ENCODE results near the gene UBAP1L. TPM values are rescaled to one million over a fixed set of nuclear protein-coding genes. Genes with fewer than 3 reads are reported as not detected.

UBAP1L gene
- 10.7 to 11.6 TPM (median 10.9 TPM) in 3 replicates for total RNA-seq

DNA sequence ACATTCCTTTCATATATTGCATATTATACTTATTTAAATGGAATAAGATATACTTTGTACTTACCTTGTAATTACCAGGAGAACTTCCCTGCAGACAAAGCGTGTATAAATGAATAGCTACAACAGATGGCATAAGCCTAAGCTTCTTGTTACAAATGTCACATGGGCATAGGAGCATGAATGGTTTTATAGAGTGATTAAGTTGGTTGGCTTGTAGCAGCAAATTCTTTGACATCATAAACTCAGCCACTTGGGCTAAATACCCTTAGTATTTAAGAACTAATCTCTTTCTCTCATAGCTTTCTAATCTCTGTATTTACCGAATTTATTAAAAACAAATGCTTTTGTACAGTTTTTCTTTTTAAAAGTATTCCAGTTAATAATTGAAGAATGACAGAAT, at the start of gene UBAP1L:
Gene UBAP1L (minus strand): TSS at position 115 of the 400 bp plus-strand sequence. CDS start 8,985 bp downstream, outside the sequence.
- DNase-seq (ENCODE audit: low spot score in 2 of 2, unreplicated experiment in 2 of 2) = no peak
- TF ChIP-seq, protein P1, sequence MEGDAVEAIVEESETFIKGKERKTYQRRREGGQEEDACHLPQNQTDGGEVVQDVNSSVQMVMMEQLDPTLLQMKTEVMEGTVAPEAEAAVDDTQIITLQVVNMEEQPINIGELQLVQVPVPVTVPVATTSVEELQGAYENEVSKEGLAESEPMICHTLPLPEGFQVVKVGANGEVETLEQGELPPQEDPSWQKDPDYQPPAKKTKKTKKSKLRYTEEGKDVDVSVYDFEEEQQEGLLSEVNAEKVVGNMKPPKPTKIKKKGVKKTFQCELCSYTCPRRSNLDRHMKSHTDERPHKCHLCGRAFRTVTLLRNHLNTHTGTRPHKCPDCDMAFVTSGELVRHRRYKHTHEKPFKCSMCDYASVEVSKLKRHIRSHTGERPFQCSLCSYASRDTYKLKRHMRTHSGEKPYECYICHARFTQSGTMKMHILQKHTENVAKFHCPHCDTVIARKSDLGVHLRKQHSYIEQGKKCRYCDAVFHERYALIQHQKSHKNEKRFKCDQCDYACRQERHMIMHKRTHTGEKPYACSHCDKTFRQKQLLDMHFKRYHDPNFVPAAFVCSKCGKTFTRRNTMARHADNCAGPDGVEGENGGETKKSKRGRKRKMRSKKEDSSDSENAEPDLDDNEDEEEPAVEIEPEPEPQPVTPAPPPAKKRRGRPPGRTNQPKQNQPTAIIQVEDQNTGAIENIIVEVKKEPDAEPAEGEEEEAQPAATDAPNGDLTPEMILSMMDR (IDR thresholded peaks at IDR 0.05; ENCODE audit: unreplicated experiment) = no peak
- peaks cover 6% of the 10 kb centered on the region for H3K4me1 Mint-ChIP-seq
- no peaks in the 10 kb centered on the region for H3K9me3 Mint-ChIP-seq
- no peaks in the 10 kb centered on the region for H3K27me3 Mint-ChIP-seq (ENCODE audit: low read depth)
- peaks cover 43% of the 10 kb centered on the region for H3K36me3 Mint-ChIP-seq
- H3K27ac Mint-ChIP-seq = no peak within 1 kb of the TSS
- no peak within 1 kb of the TSS for H3K4me3 Mint-ChIP-seq

DNA sequence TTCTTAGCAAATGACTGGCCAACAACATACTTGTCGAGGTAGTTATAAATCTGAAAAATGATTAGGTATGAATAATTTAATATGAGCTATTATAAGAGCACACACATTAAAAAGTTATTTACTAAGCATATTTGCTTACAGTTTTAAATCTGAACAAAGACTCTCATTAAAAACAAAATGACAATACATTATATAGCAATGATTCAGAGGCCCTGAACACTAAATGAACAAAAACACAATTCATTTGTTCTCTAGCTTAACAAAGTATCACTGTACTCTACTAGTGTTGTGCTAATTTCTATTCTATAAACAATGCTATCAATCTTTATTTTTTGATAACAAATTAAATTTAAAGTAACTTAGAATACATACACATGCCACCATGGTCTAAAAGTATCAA, 49.1 kb upstream of the UBAP1L start:
- peaks cover 4% of the 10 kb centered on the region for H3K36me3 Mint-ChIP-seq
- no peak overlapping the region for H3K4me3 Mint-ChIP-seq
- TF ChIP-seq, protein P1 (IDR thresholded peaks at IDR 0.05; ENCODE audit: unreplicated experiment) = no peak
- no peaks in the 10 kb centered on the region for H3K27me3 Mint-ChIP-seq (ENCODE audit: low read depth)
- no peak overlapping the region for H3K27ac Mint-ChIP-seq
- no peaks in the 10 kb centered on the region for H3K9me3 Mint-ChIP-seq
- H3K4me1 Mint-ChIP-seq = no peaks in the 10 kb centered on the region
- no peak for DNase-seq (ENCODE audit: low spot score in 2 of 2, unreplicated experiment in 2 of 2)

GRCh38 chr15:65163041-65163440, 48.0 kb upstream of the UBAP1L start:
- H3K9me3 Mint-ChIP-seq = no peaks in the 10 kb centered on the region
- no peak overlapping the region for H3K4me3 Mint-ChIP-seq
- H3K27me3 Mint-ChIP-seq (ENCODE audit: low read depth) = no peaks in the 10 kb centered on the region
- TF ChIP-seq, protein P1 (IDR thresholded peaks at IDR 0.05; ENCODE audit: unreplicated experiment) = no peak
- no peaks in the 10 kb centered on the region for H3K4me1 Mint-ChIP-seq
- H3K27ac Mint-ChIP-seq = no peak overlapping the region
- no peak for DNase-seq (ENCODE audit: low spot score in 2 of 2, unreplicated experiment in 2 of 2)
- H3K36me3 Mint-ChIP-seq = peaks cover 4% of the 10 kb centered on the region

GRCh38 chr15:65156692-65157091, 41.7 kb upstream of the UBAP1L start:
- no peaks in the 10 kb centered on the region for H3K9me3 Mint-ChIP-seq
- peak overlapping the region; percentile 52 for H3K27ac Mint-ChIP-seq
- H3K36me3 Mint-ChIP-seq = peaks cover 19% of the 10 kb centered on the region
- DNase-seq (ENCODE audit: low spot score in 2 of 2, unreplicated experiment in 2 of 2) = no peak
- no peaks in the 10 kb centered on the region for H3K27me3 Mint-ChIP-seq (ENCODE audit: low read depth)
- TF ChIP-seq, protein P1 (IDR thresholded peaks at IDR 0.05; ENCODE audit: unreplicated experiment) = no peak
- peaks cover 7% of the 10 kb centered on the region for H3K4me1 Mint-ChIP-seq
- H3K4me3 Mint-ChIP-seq = no peak overlapping the region

DNA sequence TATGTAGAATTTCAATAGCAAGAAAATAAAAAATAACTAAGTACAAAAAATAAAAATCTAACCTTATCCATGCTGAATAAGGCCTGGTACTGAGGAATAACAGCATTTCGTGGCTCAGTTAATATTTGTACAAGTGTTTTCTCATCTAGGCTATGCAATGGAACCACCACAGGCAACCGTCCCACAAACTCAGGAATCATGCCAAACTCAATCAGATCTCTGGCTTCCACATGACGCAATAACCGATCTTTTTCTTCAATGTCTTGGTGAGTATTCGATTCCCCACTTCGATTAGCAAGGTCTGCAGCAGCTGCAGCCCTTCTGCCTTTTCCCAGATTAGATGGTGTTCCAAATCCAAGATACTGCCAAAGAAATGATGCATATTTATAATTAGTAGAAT, 39.7 kb upstream of the UBAP1L start:
- DNase-seq (ENCODE audit: low spot score in 2 of 2, unreplicated experiment in 2 of 2) = no peak
- Mint-ChIP-seq H3K4me1 (peaks cover 7% of the 10 kb centered on the region), H3K9me3 (no peaks in the 10 kb centered on the region), H3K36me3 (peaks cover 22% of the 10 kb centered on the region), H3K4me3 (no peak overlapping the region), H3K27ac (no peak overlapping the region), H3K27me3 (ENCODE audit: low read depth) (no peaks in the 10 kb centered on the region)
- TF ChIP-seq, protein P1 (IDR thresholded peaks at IDR 0.05; ENCODE audit: unreplicated experiment) = no peak

- H3K36me3 Mint-ChIP-seq = peaks cover 14% of the 10 kb centered on the region
- no peaks in the 10 kb centered on the region for H3K27me3 Mint-ChIP-seq (ENCODE audit: low read depth)
- DNase-seq (ENCODE audit: low spot score in 2 of 2, unreplicated experiment in 2 of 2) = no peak
- H3K4me3 Mint-ChIP-seq = no peak overlapping the region
- H3K27ac Mint-ChIP-seq = no peak overlapping the region
- no peaks in the 10 kb centered on the region for H3K4me1 Mint-ChIP-seq
- no peaks in the 10 kb centered on the region for H3K9me3 Mint-ChIP-seq
- TF ChIP-seq, protein P1 (IDR thresholded peaks at IDR 0.05; ENCODE audit: unreplicated experiment) = no peak
These were observed 32.9 kb upstream of the UBAP1L start for GRCh38 chr15:65147902-65148301.
